Measurements from ENCODE around the gene CLIC6. TPM values are rescaled to one million over a fixed set of nuclear protein-coding genes. Genes with fewer than 3 reads are reported as not detected.

Gene CLIC6
- total and polyA plus RNA-seq, 2 of the 8 experiments (the other 6 are each of a cell fraction or from before 2014, with no cell fraction given) = 0.42 to 1.3 TPM

DNA sequence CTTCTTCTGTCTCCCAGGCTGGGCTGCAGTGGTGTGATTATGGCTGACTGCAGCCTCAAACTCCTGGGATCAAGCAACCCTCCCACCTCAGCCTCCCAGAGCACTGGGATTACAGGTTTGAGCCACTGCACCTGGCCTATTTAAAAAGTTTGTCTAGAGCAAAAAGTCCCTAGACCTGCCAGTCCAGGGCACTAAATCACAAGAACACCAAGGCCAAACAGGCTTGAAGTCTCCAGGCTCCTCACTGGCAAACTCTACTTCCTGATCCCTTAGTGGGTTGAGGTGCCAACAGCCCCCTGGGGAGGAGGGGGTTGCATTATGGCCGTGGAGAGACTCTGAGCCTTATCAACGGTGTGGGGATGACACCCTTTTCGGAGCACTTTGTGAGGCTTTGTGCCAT, 76.0 kb downstream of the CLIC6 start:
- no peak overlapping the region for H2BK5ac ChIP-seq (ENCODE audit: low read depth, low read length)
- no peaks in the 10 kb centered on the region for H3K36me3 ChIP-seq (ENCODE audit: control insufficient read depth in 2 of 4, insufficient read depth in 4 of 4, low read length in 3 of 4)
- H3K4me3 ChIP-seq (ENCODE audit: extremely low read depth in 1 of 4, insufficient read depth in 2 of 4, low read depth in 3 of 4, low read length in 4 of 4) = no peak overlapping the region
- DNase-seq (ENCODE audit: low read depth in 1 of 2, low spot score in 2 of 2) (no peak), FAIRE-seq (no peak)
- no peak overlapping the region for H3K14ac ChIP-seq (ENCODE audit: insufficient read length)
- H4K91ac ChIP-seq (replicated peaks; ENCODE audit: insufficient read length, low read length) = no peak overlapping the region
- H2AFZ ChIP-seq (ENCODE audit: low read length) = no peak overlapping the region
- H3K56ac ChIP-seq (replicated peaks; ENCODE audit: insufficient read length, low read depth, low read length) = no peak overlapping the region
- H3K18ac ChIP-seq (ENCODE audit: extremely low read depth, low read length) = no peak overlapping the region
- no peak overlapping the region for H3K23ac ChIP-seq (ENCODE audit: insufficient read length)
- H3K79me1 ChIP-seq (ENCODE audit: low read depth, low read length) = no peaks in the 10 kb centered on the region
- no peak overlapping the region for H3K4ac ChIP-seq (replicated peaks; ENCODE audit: insufficient read length, low read depth, low read length)
- no peak overlapping the region for H4K5ac ChIP-seq (ENCODE audit: insufficient read length, low read depth, low read length)
- no peak overlapping the region for H3K9ac ChIP-seq (replicated peaks in 1 of 4; ENCODE audit: extremely low read depth in 1 of 4, low read depth in 3 of 4, low read length in 3 of 4)
- H2BK120ac ChIP-seq (replicated peaks; ENCODE audit: low read depth, low read length) = no peak overlapping the region
- no peak overlapping the region for H2BK15ac ChIP-seq (ENCODE audit: low read length)
- H3K27me3 ChIP-seq (replicated peaks in 1 of 4; ENCODE audit: control insufficient read depth in 3 of 4, extremely low read depth in 1 of 4, insufficient read depth in 3 of 4, low read length in 3 of 4) = no peaks in the 10 kb centered on the region; a peak in 1 of 7 replicates
- WGBS, 2 experiments (ENCODE audit: extremely low coverage in 1 of 2, insufficient coverage in 1 of 2, insufficient read length in 1 of 2, insufficient replicate concordance in 2 of 2, low coverage in 1 of 2, low lambda C conversion rate in 2 of 2, missing lambda C conversion rate in 1 of 2) = 81% methylated on average over 3 of the region's 3 CpGs; no CpG with 5 or more reads in 1 of the 2 experiments
- H3K9me3 ChIP-seq (ENCODE audit: insufficient read depth in 2 of 2, low read depth in 1 of 2, low read length in 1 of 2) = no peaks in the 10 kb centered on the region
- no peak overlapping the region for H2BK20ac ChIP-seq (ENCODE audit: low read length)
- no peaks in the 10 kb centered on the region for H3K79me2 ChIP-seq (ENCODE audit: control insufficient read depth in 1 of 2, insufficient read depth in 2 of 2, low read length in 2 of 2)
- H4K8ac ChIP-seq (ENCODE audit: extremely low read depth, insufficient read depth, low read length) = no peak overlapping the region
- POLR2A ChIA-PET (ENCODE audit: partially characterized antibody) = no interaction called here
- H3K23me2 ChIP-seq (ENCODE audit: low read depth, low read length) = peaks cover 5% of the 10 kb centered on the region; the same call in 1 of the 2 replicates
- H3K4me2 ChIP-seq (ENCODE audit: insufficient read depth in 1 of 2, low read depth in 2 of 2, low read length in 2 of 2) = no peak overlapping the region
- CTCF ChIA-PET (ENCODE audit: partially characterized antibody) = interaction anchor here (1.1 to 3.4 kb wide), 32 partner anchors 12 to 1284 kb away, joined by 3 to 22 read pairs (median 6); no protein-coding TSS in a partner anchor
- H3K4me1 ChIP-seq (replicated peaks in 1 of 4; ENCODE audit: control insufficient read depth in 3 of 4, insufficient read depth in 4 of 4, low read length in 3 of 4) = no peaks in the 10 kb centered on the region
- H3K27ac ChIP-seq (ENCODE audit: low read depth, low read length) = no peak overlapping the region
- H4K20me1 ChIP-seq (replicated peaks in 1 of 2; ENCODE audit: control insufficient read depth in 1 of 2, insufficient read depth in 2 of 2, low read length in 2 of 2) = peaks cover 0 to 4% of the 10 kb centered on the region in 2 experiments
- no peak overlapping the region; the same call in 1 of the 2 replicates for H2BK12ac ChIP-seq (ENCODE audit: low read depth, low read length)
- H2AK5ac ChIP-seq (ENCODE audit: low read depth, low read length) = no peak overlapping the region
- no peak for TF ChIP-seq NANOG (IDR thresholded peaks at IDR 0.05; ENCODE audit: insufficient read depth, low read depth, low read length, poor library complexity, severe bottlenecking)
- no peak for TF ChIP-seq TAF1 (IDR thresholded peaks at IDR 0.05; ENCODE audit: low read depth, low read length)
- no peak for TF ChIP-seq MAFK (IDR thresholded peaks at IDR 0.05; ENCODE audit: low read depth, low read length)
- no peak for TF ChIP-seq SP4 (IDR thresholded peaks at IDR 0.05; ENCODE audit: low read length)
- no peak for TF ChIP-seq EGR1 (IDR thresholded peaks at IDR 0.05; ENCODE audit: borderline replicate concordance, low read depth, low read length)
- no peak for TF ChIP-seq CHD1 (IDR thresholded peaks at IDR 0.05; ENCODE audit: low read depth, low read length)
- TF ChIP-seq SP2 (IDR thresholded peaks at IDR 0.05; ENCODE audit: low read length) = no peak
- TF ChIP-seq YY1 (IDR thresholded peaks at IDR 0.05; ENCODE audit: low read depth, low read length) = no peak
- TF ChIP-seq, protein P1, sequence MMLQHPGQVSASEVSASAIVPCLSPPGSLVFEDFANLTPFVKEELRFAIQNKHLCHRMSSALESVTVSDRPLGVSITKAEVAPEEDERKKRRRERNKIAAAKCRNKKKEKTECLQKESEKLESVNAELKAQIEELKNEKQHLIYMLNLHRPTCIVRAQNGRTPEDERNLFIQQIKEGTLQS (IDR thresholded peaks at IDR 0.05; ENCODE audit: insufficient read depth, low read depth, low read length) = no peak
- no peak for TF ChIP-seq TBP (IDR thresholded peaks at IDR 0.05; ENCODE audit: low read depth, low read length)
- no peak for TF ChIP-seq BRCA1 (IDR thresholded peaks at IDR 0.05; ENCODE audit: low read depth, low read length)
- TF ChIP-seq POU5F1 (IDR thresholded peaks at IDR 0.05; ENCODE audit: low read depth, low read length) = no peak
- TF ChIP-seq CREB1 (IDR thresholded peaks at IDR 0.05) = no peak
- TF ChIP-seq, protein P2, sequence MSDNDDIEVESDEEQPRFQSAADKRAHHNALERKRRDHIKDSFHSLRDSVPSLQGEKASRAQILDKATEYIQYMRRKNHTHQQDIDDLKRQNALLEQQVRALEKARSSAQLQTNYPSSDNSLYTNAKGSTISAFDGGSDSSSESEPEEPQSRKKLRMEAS (IDR thresholded peaks at IDR 0.05) = no peak
- no peak for TF ChIP-seq CBX8 (IDR thresholded peaks at IDR 0.05; ENCODE audit: borderline replicate concordance, low read depth, low read length)
